Measurements from ENCODE around the gene TARBP1.

TARBP1 gene

GRCh38 chr1:234499943-234500245 is 20.9 kb upstream of the TARBP1 start:
- DNase-seq (ENCODE audit: low read depth in 1 of 2, low spot score in 1 of 2) = no peak
- no peak overlapping the region for H3K4me3 ChIP-seq (replicated peaks; ENCODE audit: insufficient read depth, low read length)
- H3K27me3 ChIP-seq (ENCODE audit: insufficient read depth, poor library complexity, severe bottlenecking) = no peaks in the 10 kb centered on the region
- TF ChIP-seq GABPA (IDR thresholded peaks at IDR 0.05; ENCODE audit: low read depth) = no peak
- TF ChIP-seq SPI1 (IDR thresholded peaks at IDR 0.05; ENCODE audit: borderline replicate concordance, low read depth) = no peak
- TF ChIP-seq CTCF (IDR thresholded peaks at IDR 0.05; ENCODE audit: insufficient read depth, low read length) = no peak
- peak overlapping the region; percentile 79 for H3K27ac ChIP-seq (replicated peaks)

- TF ChIP-seq POLR2AphosphoS5 (IDR thresholded peaks at IDR 0.05; ENCODE audit: low read depth) (peak; percentile 57; the same call in 1 of the 2 replicates), CTCF (IDR thresholded peaks at IDR 0.05; ENCODE audit: insufficient read depth, low read length) (peak; percentile 69), GABPA (IDR thresholded peaks at IDR 0.05; ENCODE audit: low read depth) (no peak), SPI1 (IDR thresholded peaks at IDR 0.05; ENCODE audit: borderline replicate concordance, low read depth) (no peak; the same call in 1 of the 2 replicates), REST (IDR thresholded peaks at IDR 0.05; ENCODE audit: insufficient replicate concordance, low read depth) (no peak)
- no peaks in the 10 kb centered on the region for H3K27me3 ChIP-seq (ENCODE audit: insufficient read depth, poor library complexity, severe bottlenecking)
- DNase-seq (ENCODE audit: low read depth in 1 of 2, low spot score in 1 of 2) = peak; percentile 89 to 94
- H3K27ac ChIP-seq (replicated peaks) = peak overlapping the region; percentile 79
- H3K4me3 ChIP-seq (replicated peaks; ENCODE audit: insufficient read depth, low read length) = no peak overlapping the region
Measured at GRCh38 chr1:234499119-234499942, 20.4 kb upstream of the TARBP1 start.

- H3K27me3 ChIP-seq (ENCODE audit: insufficient read depth, poor library complexity, severe bottlenecking) = no peaks in the 10 kb centered on the region
- H3K4me3 ChIP-seq (replicated peaks; ENCODE audit: insufficient read depth, low read length) = no peak overlapping the region
- no peak for DNase-seq (ENCODE audit: low read depth in 1 of 2, low spot score in 1 of 2)
- peak overlapping the region; percentile 79 for H3K27ac ChIP-seq (replicated peaks)
- TF ChIP-seq REST (IDR thresholded peaks at IDR 0.05; ENCODE audit: insufficient replicate concordance, low read depth) = no peak
- TF ChIP-seq SPI1 (IDR thresholded peaks at IDR 0.05; ENCODE audit: borderline replicate concordance, low read depth) = no peak
- no peak; the same call in 1 of the 2 replicates for TF ChIP-seq GABPA (IDR thresholded peaks at IDR 0.05; ENCODE audit: low read depth)
- TF ChIP-seq POLR2AphosphoS5 (IDR thresholded peaks at IDR 0.05; ENCODE audit: low read depth) = no peak; the same call in 1 of the 2 replicates
- TF ChIP-seq CTCF (IDR thresholded peaks at IDR 0.05; ENCODE audit: insufficient read depth, low read length) = no peak
Measured at GRCh38 chr1:234498448-234499118, 19.6 kb upstream of the TARBP1 start.

Measured in HL-60 (cell line).